ENCODE measurements around the gene ERGIC3.

The ERGIC3 gene

DNA sequence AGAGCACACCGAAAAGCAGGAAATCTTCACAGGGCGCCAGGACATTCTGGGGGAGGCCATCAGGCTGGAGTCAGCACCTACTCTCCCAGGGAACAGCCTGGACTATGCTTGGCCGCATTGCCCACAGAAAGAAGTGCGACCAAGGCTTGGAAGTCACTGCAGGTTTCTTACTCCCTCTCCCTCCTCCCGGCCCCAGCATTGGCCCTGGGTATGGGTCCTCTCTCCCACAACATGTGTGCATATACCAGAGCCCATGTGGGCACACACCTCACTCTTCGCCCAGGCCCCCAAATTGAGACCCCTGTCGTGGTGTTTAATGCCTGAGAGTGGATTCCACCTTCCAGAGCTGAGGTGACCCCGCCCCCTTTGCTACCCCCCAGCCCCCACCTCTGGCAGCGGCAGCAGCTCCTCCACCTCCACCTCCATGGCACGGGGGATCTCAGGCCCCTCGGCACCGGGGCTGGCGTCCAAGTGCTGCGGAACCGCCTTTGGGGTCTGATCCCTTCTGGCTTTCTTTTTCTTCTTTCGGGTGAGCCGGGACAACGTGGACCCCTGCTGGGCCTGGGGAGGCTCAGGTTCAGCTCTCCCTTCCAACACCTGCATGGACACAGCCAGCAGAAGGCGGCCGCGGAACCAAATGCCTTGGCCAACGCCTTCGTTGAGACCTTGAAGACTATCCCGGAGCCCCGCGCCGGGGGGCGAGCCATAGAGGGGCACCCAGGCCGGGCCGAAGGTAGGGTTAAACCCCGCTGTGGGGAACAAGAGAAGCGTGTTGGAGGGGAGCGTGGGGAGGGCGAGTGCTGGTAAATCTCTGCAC is 58.5 kb downstream of the ERGIC3 start:
- Histone ChIP-seq H3K27me3 (replicated peaks; ENCODE audit: control insufficient read depth, insufficient read depth, low read length) (peaks cover 1% of the 10 kb centered on the region), H3K36me3 (ENCODE audit: control insufficient read depth, insufficient read depth, low read length) (no peaks in the 10 kb centered on the region), H3K4me3 (replicated peaks; ENCODE audit: low read depth, low read length) (no peak overlapping the region)
- TF ChIP-seq, protein P1, sequence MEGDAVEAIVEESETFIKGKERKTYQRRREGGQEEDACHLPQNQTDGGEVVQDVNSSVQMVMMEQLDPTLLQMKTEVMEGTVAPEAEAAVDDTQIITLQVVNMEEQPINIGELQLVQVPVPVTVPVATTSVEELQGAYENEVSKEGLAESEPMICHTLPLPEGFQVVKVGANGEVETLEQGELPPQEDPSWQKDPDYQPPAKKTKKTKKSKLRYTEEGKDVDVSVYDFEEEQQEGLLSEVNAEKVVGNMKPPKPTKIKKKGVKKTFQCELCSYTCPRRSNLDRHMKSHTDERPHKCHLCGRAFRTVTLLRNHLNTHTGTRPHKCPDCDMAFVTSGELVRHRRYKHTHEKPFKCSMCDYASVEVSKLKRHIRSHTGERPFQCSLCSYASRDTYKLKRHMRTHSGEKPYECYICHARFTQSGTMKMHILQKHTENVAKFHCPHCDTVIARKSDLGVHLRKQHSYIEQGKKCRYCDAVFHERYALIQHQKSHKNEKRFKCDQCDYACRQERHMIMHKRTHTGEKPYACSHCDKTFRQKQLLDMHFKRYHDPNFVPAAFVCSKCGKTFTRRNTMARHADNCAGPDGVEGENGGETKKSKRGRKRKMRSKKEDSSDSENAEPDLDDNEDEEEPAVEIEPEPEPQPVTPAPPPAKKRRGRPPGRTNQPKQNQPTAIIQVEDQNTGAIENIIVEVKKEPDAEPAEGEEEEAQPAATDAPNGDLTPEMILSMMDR (IDR thresholded peaks at IDR 0.05; ENCODE audit: insufficient read depth, low read length, poor library complexity, severe bottlenecking) = no peak
- no peak for DNase-seq (ENCODE audit: extremely low read depth, insufficient read length)

DNA sequence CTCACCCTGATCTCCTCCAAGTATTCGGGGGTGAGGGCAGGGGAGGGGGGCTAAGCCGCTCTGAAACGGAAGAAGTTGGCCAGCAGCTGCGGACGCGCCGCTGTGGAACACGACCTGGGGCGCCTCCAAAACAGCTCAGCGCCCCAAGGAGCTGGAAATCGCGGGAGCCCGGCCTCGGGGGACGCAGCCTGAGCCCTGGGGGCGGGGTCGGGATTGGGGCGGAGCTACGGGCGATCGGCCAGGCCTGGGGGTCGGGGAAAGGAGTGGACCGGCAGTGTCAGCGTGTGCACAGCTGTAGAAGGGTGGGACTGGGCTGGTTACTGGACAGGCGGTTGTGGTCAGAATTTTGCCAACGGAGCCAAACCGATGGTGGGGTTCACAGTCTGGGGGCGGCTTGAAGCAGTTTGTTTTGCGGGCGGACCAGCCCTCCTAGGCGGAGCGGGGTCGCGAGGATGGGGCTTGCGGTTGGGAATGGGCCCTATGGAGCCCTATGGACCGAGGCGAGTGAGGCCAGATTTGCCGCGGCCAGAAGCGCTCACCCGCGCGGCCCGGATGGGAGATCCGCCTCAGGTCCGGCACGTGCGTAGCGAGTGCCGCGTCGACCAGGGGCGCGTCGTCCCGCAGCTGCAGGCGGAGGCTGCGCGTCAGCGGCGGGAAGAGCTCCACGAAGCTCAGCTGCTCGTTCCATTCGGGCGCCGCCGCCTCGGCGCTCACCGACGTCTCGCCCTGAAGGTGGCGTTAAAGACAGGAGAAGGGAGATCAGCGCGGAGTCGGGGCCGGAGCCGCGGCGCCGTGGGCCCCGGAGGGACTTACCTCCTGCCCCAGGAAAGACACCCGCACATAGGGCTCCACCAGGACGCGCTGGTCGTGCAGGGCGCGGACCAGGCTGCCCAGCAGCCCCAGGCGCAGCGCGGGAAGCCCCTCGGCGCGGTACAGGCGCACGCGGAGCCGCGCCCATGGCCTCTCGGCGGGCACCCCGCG is 59.4 kb downstream of the ERGIC3 start:
- peak; percentile 83 for DNase-seq (ENCODE audit: extremely low read depth, insufficient read length)
- Histone ChIP-seq H3K27me3 (replicated peaks; ENCODE audit: control insufficient read depth, insufficient read depth, low read length) (peaks cover 1% of the 10 kb centered on the region), H3K4me3 (replicated peaks; ENCODE audit: low read depth, low read length) (peak overlapping the region; percentile 19), H3K36me3 (ENCODE audit: control insufficient read depth, insufficient read depth, low read length) (no peaks in the 10 kb centered on the region)
- TF ChIP-seq, protein P1 (IDR thresholded peaks at IDR 0.05; ENCODE audit: insufficient read depth, low read length, poor library complexity, severe bottlenecking) = peak; percentile 58

DNA sequence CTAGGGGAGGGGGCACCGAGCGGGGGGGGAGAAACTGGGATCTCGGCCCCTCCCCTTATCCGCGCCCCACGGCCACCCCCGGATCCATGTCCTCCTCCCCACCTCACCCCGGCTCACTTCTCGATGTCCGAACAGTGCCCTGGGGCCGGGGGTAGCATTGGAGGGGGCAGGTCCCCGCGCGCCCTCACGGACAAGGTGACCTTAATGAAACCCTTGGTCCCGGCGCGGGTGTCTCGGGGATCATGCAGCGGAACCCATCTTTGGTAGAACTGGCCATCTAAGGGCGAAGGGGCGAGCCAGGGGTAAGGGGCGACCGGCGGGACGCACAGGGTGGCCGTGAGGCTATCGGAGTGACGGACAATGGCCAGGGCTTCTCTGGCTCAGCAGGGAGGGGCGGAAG is 60.1 kb downstream of the ERGIC3 start:
- TF ChIP-seq, protein P1 (IDR thresholded peaks at IDR 0.05; ENCODE audit: insufficient read depth, low read length, poor library complexity, severe bottlenecking) = no peak
- Histone ChIP-seq H3K27me3 (replicated peaks; ENCODE audit: control insufficient read depth, insufficient read depth, low read length) (peaks cover 1% of the 10 kb centered on the region), H3K4me3 (replicated peaks; ENCODE audit: low read depth, low read length) (no peak overlapping the region), H3K36me3 (ENCODE audit: control insufficient read depth, insufficient read depth, low read length) (no peaks in the 10 kb centered on the region)
- no peak for DNase-seq (ENCODE audit: extremely low read depth, insufficient read length)

DNA sequence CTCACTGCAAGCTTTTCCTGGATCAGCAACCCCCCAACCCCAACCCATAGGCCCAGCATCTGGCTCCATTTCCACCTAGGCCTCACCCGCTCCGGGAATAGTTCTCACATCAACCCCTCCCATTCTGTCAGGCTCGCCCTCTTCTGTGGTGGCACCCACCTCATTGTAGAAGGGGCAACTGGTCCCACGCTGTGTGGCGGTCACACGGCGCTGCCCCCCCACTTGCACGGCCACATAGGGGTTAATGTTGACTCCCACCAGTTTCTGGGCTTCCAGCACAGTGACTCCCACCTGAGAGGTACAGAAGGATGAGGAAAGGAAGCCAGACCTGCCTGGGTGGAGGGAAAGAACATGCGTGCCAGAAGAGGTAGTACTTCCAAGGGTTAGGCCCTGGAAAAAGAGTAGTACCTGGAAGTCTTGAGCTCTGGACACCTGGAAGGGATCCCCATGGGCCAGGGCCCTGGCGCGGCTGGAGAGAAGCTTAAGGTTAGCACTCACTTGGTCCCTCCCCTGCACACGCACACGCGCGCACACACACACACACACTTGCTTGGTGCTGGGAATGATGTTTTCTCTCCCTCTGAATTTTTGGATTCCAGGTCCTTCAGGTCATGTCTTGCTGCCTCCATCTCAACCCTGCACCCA is 61.1 kb downstream of the ERGIC3 start:
- Histone ChIP-seq H3K36me3 (ENCODE audit: control insufficient read depth, insufficient read depth, low read length) (no peaks in the 10 kb centered on the region), H3K27me3 (replicated peaks; ENCODE audit: control insufficient read depth, insufficient read depth, low read length) (peaks cover 1% of the 10 kb centered on the region), H3K4me3 (replicated peaks; ENCODE audit: low read depth, low read length) (no peak overlapping the region)
- DNase-seq (ENCODE audit: extremely low read depth, insufficient read length) = no peak
- TF ChIP-seq, protein P1 (IDR thresholded peaks at IDR 0.05; ENCODE audit: insufficient read depth, low read length, poor library complexity, severe bottlenecking) = no peak

DNA sequence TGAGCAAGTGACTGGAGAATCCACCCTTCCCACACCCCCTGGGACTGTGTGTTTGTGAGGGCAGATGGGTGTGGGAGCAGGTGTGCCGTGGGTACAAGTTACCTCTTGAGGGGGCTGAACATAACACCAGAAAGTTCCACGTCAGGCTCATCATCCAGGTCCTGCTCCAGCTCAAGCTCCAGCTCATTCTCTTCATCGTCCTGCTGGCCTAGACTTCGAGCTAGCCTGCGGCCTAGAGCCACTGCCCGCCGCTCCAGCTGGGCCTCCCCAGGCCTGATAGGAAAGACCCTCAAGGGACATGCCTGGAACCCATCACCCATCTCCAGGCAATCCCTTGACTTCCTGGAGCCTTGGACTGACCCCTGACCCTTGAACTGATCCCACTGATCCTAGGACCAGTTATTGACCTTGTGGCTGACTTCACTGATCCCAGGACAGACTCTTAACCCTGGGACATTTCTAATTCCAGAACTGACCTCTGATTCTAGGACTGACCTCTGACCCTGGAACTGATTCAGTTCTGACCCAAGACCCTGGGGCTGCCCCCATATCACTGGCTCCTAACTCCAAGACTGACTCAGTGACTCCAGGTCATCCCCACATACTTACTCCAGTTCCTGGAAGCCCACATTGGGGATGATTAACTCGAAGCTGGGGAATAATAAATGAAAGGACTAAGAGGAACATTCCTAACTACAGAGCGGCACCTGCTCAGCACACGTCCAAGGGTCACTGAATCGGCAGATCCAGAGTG is 62.0 kb downstream of the ERGIC3 start:
- H3K36me3 ChIP-seq (ENCODE audit: control insufficient read depth, insufficient read depth, low read length) = no peaks in the 10 kb centered on the region
- no peak overlapping the region for H3K4me3 ChIP-seq (replicated peaks; ENCODE audit: low read depth, low read length)
- DNase-seq (ENCODE audit: extremely low read depth, insufficient read length) = no peak
- TF ChIP-seq, protein P1 (IDR thresholded peaks at IDR 0.05; ENCODE audit: insufficient read depth, low read length, poor library complexity, severe bottlenecking) = no peak
- peaks cover 1% of the 10 kb centered on the region for H3K27me3 ChIP-seq (replicated peaks; ENCODE audit: control insufficient read depth, insufficient read depth, low read length)

All from GM06990 (cell line).